ENCODE data around the gene KIF5B. TPM values are rescaled to one million over a fixed set of nuclear protein-coding genes. Genes with fewer than 3 reads are reported as not detected.

Gene KIF5B
- total and polyA plus RNA-seq, 9 of the 15 experiments (the other 6 are each of a cell fraction or from before 2014, with no cell fraction given), result 24.4 to 94.4 (median 68.9) TPM

DNA sequence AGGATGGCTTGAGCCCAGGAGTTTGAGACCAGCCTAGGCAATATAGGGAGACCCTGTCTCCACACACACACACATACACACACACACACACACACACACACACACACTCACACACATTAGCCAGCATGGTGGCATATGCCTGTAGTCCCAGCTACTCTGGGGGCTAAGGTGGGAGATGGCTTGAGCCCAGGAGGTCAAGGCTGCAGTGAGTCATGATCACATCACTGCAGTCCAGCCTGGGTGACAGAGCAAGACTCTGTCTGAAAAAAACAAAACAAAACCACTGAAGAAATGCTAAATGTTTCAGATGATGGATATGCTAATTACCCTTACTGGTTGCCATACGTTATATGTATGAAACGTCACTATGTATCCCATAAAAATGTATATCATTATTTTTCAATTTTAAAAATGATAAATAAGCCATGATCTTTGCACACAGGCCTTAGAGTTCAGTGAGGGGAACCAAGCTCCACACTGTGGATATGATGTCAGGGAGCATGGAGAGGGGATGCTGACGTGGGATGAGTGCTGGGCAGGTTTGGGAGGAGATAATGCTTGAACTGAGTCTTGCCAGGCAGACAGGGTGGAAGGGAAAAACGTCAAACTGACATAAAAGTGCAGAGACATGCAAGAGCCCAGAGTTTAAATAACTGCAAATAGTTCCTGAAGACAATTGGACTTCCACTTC is 81.6 kb downstream of the KIF5B start:
- no peaks in the 10 kb centered on the region for H3K79me2 ChIP-seq (ENCODE audit: control insufficient read depth, insufficient read depth, low read length)
- no TSS peak for BruUV-seq (replicated peaks)
- no peaks in the 10 kb centered on the region for H3K9me1 ChIP-seq (ENCODE audit: control insufficient read depth, insufficient read depth, low read length)
- no peak overlapping the region for H3K4me2 ChIP-seq (ENCODE audit: insufficient read depth, low read length)
- peak overlapping the region; percentile 22; the same call in 1 of the 2 replicates for H2AFZ ChIP-seq (ENCODE audit: low read depth, low read length)
- H3K4me3 ChIP-seq, result no peak overlapping the region
- no peaks in the 10 kb centered on the region for H3K9me3 ChIP-seq (replicated peaks; ENCODE audit: control insufficient read depth, insufficient read depth, low read depth, low read length)
- no peak overlapping the region for H3K9ac ChIP-seq (ENCODE audit: insufficient read depth in 1 of 2, low read depth in 2 of 2, low read length in 2 of 2)
- H3K27me3 ChIP-seq (ENCODE audit: control insufficient read depth in 2 of 2, insufficient read depth in 2 of 2, low read length in 2 of 2), result no peaks in the 10 kb centered on the region
- ATAC-seq, result no peak
- 43% methylated on average over 4 of the region's 4 CpGs for WGBS (ENCODE audit: insufficient coverage, low coverage, missing lambda C conversion rate)
- peak; percentile 59 for FAIRE-seq
- in situ Hi-C loops (cut with MboI) (no loop called here), intact Hi-C loops (cut with micrococcal nuclease) (no loop called here)
- ChIA-PET POLR2A (interaction anchor here (0.6 to 3.2 kb wide), 4 partner anchors 8 to 48 kb away, joined by 3 to 13 read pairs (median 4); no protein-coding TSS in a partner anchor), CTCF (ENCODE audit: low intra/inter-chr PET ratio) (no interaction called here)
- no peaks in the 10 kb centered on the region for H4K20me1 ChIP-seq (replicated peaks; ENCODE audit: control insufficient read depth, insufficient read depth, low read length)
- DNase-seq (ENCODE audit: extremely low read depth in 1 of 4, low spot score in 3 of 4), result peak in 1 of 4 experiments; percentile 47
- H3K36me3 ChIP-seq (ENCODE audit: control insufficient read depth, insufficient read depth, low read length), result no peaks in the 10 kb centered on the region
- peak overlapping the region; percentile 35; the same call in 1 of the 3 replicates for H3K27ac ChIP-seq (ENCODE audit: extremely low read depth, low read depth, low read length)
- H3K4me1 ChIP-seq (replicated peaks in 1 of 2; ENCODE audit: control insufficient read depth in 2 of 2, insufficient read depth in 2 of 2, low read length in 2 of 2), result peaks cover 38 to 47% of the 10 kb centered on the region in 2 experiments
- TF ChIP-seq NFYB (IDR thresholded peaks at IDR 0.05; ENCODE audit: extremely low read depth, insufficient read length), result no peak
- peak; percentile 76 for TF ChIP-seq ARID1B (IDR thresholded peaks at IDR 0.05)
- peak; percentile 35; the same call in 1 of the 2 replicates for TF ChIP-seq NFIC (IDR thresholded peaks at IDR 0.05)
- TF ChIP-seq SPI1 (IDR thresholded peaks at IDR 0.05; ENCODE audit: borderline replicate concordance, low read depth, low read length), result no peak
- TF ChIP-seq, protein P1, sequence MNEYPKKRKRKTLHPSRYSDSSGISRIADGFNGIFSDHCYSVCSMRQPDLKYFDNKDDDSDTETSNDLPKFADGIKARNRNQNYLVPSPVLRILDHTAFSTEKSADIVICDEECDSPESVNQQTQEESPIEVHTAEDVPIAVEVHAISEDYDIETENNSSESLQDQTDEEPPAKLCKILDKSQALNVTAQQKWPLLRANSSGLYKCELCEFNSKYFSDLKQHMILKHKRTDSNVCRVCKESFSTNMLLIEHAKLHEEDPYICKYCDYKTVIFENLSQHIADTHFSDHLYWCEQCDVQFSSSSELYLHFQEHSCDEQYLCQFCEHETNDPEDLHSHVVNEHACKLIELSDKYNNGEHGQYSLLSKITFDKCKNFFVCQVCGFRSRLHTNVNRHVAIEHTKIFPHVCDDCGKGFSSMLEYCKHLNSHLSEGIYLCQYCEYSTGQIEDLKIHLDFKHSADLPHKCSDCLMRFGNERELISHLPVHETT (CRISPR knock-in tag; conservative IDR thresholded peaks at IDR 0.05 in 1 of 2, IDR thresholded peaks at IDR 0.05 in 1 of 2), result no peak
- 0 out of 2 replicates have a peak, but pooled peaks have one; percentile 18 for TF ChIP-seq CBFA2T2 (conservative IDR thresholded peaks at IDR 0.05)
- TF ChIP-seq DPF2 (IDR thresholded peaks at IDR 0.05), result peak; percentile 77
- TF ChIP-seq NCOR1 (IDR thresholded peaks at IDR 0.05), result 0 out of 2 replicates have a peak, but pooled peaks have one; percentile 10
- 0 out of 4 replicates have a peak, but pooled peaks of 1 of the 2 experiments have one; percentile 21 for TF ChIP-seq TRIM24 (IDR thresholded peaks at IDR 0.05)
- TF ChIP-seq TCF3 (CRISPR knock-in tag; IDR thresholded peaks at IDR 0.05), result peak; percentile 19; the same call in 1 of the 2 replicates
- TF ChIP-seq, protein P2, sequence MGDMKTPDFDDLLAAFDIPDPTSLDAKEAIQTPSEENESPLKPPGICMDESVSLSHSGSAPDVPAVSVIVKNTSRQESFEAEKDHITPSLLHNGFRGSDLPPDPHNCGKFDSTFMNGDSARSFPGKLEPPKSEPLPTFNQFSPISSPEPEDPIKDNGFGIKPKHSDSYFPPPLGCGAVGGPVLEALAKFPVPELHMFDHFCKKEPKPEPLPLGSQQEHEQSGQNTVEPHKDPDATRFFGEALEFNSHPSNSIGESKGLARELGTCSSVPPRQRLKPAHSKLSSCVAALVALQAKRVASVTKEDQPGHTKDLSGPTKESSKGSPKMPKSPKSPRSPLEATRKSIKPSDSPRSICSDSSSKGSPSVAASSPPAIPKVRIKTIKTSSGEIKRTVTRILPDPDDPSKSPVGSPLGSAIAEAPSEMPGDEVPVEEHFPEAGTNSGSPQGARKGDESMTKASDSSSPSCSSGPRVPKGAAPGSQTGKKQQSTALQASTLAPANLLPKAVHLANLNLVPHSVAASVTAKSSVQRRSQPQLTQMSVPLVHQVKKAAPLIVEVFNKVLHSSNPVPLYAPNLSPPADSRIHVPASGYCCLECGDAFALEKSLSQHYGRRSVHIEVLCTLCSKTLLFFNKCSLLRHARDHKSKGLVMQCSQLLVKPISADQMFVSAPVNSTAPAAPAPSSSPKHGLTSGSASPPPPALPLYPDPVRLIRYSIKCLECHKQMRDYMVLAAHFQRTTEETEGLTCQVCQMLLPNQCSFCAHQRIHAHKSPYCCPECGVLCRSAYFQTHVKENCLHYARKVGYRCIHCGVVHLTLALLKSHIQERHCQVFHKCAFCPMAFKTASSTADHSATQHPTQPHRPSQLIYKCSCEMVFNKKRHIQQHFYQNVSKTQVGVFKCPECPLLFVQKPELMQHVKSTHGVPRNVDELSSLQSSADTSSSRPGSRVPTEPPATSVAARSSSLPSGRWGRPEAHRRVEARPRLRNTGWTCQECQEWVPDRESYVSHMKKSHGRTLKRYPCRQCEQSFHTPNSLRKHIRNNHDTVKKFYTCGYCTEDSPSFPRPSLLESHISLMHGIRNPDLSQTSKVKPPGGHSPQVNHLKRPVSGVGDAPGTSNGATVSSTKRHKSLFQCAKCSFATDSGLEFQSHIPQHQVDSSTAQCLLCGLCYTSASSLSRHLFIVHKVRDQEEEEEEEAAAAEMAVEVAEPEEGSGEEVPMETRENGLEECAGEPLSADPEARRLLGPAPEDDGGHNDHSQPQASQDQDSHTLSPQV (IDR thresholded peaks at IDR 0.05), result 0 out of 2 replicates have a peak, but pooled peaks have one; percentile 26
- 0 out of 4 replicates have a peak, but pooled peaks of 1 of the 2 experiments have one; percentile 21 for TF ChIP-seq KDM1A (IDR thresholded peaks at IDR 0.05)
- TF ChIP-seq FUS (optimal IDR thresholded peaks at IDR 0.05; ENCODE audit: low read depth, low read length), result no peak
- no peak for TF ChIP-seq CBX3 (IDR thresholded peaks at IDR 0.05; ENCODE audit: borderline replicate concordance in 1 of 2, low read length in 2 of 2)
- TF ChIP-seq CBFA2T3 (IDR thresholded peaks at IDR 0.05), result peak; percentile 48
- TF ChIP-seq, protein P3, sequence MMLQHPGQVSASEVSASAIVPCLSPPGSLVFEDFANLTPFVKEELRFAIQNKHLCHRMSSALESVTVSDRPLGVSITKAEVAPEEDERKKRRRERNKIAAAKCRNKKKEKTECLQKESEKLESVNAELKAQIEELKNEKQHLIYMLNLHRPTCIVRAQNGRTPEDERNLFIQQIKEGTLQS (IDR thresholded peaks at IDR 0.05), result peak; percentile 86
- TF ChIP-seq, protein P3 (CRISPR knock-in tag; conservative IDR thresholded peaks at IDR 0.05), result no peak

All from K562 (cell line).